ENCODE results near the gene ARHGAP19.
A peak's percentile ranks its signal among the peaks of the same experiment; 100 is the strongest.

ARHGAP19 gene, protein sequence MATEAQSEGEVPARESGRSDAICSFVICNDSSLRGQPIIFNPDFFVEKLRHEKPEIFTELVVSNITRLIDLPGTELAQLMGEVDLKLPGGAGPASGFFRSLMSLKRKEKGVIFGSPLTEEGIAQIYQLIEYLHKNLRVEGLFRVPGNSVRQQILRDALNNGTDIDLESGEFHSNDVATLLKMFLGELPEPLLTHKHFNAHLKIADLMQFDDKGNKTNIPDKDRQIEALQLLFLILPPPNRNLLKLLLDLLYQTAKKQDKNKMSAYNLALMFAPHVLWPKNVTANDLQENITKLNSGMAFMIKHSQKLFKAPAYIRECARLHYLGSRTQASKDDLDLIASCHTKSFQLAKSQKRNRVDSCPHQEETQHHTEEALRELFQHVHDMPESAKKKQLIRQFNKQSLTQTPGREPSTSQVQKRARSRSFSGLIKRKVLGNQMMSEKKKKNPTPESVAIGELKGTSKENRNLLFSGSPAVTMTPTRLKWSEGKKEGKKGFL

DNA sequence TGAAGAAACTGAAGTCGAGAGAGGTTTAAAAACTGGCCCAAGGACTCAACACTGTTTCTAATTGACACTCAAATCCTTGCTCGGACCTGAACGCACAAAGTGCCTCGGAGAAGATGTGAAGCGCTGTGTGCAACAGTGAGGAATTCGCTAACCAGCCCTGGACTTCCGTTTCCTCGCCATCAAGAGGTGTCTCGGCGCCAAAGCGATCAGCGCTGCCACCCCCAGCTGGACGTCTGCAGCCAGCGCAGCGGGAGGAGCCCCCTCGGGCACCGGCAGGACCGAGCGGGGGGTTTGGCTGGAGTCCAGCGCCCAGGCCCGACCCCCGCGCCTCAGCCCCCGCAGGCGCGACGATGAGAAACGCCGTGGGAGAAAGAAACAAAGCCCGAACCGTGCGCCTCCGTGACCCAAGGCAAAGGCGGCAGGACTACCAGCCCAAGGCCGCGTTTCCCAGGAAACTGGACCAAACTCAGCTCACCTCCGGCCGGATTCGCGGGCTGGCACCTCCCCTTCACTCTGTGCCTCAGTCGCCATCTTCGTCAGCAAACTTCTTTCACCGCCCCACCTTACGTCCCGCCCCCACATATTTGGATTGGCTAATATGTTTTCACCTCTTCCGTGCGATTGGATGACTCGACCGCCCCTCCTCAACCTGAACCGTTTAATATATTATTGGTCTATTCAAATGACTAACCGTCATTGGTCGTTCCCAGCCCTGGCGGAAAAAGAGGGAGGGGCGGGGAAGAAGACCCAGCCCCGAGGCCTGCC is at the start of gene ARHGAP19:
Gene ARHGAP19, minus strand, starts transcription at position 541 of the 765 bp plus-strand sequence. Its CDS starts 10 bp downstream, at position 531.
- DNase-seq = peak; percentile 98

DNA sequence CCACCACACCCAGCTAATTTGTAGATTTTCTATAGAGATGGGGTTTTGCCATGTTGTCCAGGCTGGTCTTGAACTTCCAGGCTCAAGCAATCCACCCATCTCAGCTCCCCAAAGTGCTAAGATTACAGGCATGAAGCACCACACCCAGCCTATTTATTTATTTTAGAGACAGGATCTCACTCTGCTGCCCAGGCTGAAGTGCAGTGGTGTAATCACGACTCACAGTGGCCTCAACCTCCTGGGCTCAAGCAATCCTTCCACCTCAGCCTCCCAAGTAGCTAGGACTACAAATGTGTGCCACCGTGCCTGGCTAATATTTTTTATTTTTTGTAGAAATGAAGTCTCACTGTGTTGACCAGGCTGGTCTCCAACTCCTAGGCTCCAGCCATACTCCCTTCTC is 49.0 kb upstream of the ARHGAP19 start:
- DNase-seq = no peak

DNA sequence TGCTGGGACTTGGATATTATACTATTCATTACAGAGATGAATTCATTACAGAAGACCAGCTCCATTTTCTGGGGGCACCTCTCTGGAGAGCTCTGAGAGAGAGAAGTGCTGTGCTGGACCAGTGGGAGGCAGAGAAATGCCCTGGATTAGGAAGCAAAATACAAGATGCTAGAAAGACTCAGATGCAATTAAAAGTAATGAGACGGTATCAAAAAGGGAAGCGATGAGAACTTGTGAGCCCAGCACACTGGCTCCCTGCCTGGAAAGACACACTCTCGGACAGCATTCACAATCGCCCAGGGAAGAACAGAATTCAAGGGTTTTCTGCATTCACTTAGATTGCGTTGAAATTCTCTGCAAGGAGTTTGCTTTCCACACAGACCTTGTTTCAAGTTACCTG is 45.6 kb upstream of the ARHGAP19 start:
- DNase-seq = no peak

DNA sequence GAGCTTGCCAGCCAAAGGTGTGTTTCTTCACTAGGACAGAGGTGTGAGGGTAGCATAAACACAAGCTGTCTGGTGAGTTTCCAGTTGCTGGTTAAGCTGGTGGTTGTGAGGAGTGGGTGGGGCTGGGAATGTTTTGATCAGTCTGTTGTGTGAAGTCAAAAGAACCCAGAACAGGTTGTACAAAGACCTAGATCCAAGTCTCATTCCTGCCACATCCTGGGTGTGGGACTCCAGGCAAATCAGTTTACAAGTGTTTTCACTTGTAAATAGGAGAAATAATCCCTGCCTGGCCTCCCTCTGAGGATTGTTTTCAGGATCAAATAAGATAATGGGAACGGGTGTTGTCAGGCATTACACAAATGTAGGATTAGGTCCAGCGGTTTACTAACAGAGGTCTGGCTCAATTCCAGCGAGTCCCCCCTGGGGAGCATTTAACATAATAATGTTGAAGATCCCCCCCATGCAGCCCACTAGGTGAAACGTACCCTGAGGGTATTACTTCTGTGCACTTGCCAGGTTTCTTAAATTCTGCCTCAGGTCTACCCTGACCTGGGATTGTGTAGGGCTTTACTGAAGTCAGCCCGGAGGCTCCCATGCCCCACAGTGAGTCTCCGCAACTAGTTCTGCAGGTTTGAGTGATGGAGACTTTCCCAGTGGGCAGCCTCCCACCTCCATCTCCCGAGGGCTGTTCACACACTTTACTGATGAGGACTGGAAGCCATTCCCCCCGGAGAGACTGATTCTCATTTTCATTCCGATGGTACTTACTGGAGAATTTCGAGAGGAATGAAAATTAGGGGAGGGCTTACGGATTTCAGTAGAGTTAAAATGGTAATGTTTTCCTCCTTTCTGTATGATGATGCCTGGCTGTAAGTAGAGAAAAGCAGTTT is 44.8 kb upstream of the ARHGAP19 start:
- DNase-seq = no peak

DNA sequence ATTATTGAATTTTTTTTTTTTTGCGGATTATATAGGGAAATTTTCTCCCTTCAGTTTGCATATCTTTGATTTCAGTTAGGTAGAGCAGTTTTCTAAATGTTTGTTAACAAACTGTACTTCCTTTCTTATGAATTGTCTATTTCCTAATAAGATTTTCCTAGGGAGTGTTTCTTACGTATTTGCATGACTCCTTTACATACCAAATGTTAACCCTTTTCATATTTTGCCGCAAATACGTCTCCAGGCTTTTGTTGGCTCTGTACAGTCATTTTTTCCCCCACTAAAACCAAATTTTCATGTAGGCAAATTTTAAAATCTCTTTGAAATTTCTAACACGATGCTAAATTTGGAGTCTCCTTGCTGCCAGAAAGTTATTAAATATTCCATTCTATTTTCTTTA is 44.0 kb upstream of the ARHGAP19 start:
- no peak for DNase-seq

DNA sequence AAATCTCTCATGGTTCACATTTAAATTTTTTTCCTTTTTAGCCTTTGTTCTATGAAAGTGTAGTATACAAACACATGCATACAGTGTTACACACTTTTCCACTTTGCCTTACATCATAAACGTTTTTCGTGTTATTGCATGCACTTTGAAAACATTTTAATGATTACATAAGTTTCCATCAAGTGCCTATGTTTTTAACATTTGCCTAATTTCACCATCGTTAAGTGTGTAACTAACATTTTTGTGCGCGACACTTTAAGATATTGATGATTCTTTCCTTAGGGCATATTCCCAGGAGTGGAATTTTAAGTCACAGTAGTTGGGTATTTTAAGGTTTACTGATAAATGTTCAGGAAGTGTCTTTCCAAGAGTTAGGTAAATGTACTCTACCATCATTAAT is 43.6 kb upstream of the ARHGAP19 start:
- DNase-seq = no peak

DNA sequence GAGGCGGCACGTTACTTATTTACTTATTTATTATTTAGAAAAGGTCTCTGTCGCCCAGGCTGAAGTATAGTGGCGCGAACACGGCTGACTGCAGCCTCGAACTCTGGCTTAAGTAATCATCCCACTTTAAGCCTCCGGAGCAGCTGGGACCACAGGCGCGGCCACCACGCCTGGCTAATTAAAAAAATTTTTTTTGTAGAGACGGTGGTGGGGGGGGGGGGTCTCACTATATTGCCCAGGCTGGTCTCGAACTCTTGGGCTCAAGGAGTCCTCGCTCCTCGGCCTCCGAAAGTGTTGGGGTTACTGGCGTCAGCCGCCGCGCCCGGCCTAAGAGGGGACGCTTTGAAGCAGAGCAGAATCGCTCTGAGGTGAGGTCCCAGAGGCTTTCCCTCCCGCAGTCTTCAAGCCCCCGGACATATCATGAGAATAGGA is 42.8 kb upstream of the ARHGAP19 start:
- no peak for DNase-seq

DNA sequence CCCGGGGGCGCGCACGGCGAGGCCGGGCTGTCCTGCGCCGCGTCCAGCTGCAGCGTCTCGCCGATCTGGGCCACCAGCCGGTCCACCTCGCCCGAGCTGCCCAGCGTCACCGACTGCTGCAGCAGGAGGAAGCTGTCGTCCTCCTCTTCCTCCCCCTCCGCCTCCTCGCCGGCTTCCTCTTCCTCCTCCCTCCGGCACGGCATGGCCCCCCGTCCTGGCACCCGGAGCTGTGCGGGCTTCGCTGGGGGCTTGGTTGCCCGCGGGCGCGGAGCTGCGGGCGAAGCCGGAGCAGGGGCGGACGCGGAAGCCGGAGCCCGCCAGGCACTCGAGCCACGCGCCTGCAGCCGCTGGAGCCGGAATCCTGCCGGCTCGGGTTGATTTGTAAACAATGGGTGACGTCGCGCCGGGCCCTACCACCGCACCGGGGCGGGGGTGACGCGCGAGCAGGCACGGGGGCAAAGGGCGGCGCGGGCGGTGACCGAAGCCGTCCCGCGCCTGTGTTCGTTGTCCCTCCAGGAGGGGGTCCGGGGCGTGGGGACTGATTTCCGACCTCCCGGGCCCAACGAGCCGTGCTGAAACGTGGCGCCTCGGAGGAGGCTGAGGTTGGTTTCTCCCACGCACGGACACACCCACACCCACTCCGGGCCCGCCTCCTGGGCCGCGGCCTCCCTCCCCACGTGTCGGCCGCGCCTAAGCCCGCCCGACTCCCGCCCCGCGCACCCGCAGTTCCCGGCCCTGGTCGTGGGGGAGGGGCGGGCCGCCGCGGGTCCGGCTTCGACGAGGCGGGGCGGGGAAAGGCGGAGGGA is 42.1 kb upstream of the ARHGAP19 start, which contains the start of gene FRAT2:
Gene FRAT2, minus strand, starts transcription at position 360 of the 806 bp plus-strand sequence. Its CDS starts 157 bp downstream, at position 203.
- DNase-seq = peak; percentile 85

DNA sequence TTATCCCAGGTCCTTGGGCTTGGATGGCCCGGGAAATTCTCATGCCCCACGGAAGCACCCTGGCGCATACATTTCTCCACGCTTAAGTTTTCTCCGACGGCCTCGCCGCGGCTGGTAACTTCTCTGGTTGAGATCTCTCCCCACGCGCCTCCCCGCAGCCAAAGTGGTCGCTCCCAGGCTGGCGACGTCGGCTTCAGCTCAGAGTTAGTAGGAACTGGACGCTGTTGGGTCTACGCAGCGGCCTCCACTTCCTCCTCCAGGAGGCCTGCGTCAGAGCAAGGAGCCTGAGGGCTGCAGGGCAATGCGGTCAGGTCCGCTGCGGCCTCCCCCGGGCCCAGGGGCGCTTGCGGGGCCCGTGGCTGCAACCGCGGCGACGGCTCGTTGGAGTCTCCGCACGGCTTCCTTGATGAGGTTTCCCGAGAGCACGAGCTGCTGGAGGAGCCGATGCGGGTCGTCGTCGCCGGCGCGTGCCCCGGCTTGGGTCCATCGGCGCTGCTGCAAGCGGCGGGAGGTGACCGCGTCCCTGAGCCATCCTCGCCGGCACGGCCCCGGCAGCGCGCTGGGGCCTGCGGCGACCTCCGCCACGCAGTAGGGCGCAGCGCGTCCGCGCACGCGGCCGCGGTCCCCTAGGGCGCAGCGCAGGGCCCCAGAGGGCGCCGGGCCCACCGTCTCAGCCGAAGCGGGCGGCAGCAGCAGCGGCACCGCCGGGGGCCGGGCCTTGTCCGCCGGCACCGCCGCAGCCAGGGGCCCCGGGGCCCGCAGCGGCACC is 41.3 kb upstream of the ARHGAP19 start:
- no peak for DNase-seq

DNA sequence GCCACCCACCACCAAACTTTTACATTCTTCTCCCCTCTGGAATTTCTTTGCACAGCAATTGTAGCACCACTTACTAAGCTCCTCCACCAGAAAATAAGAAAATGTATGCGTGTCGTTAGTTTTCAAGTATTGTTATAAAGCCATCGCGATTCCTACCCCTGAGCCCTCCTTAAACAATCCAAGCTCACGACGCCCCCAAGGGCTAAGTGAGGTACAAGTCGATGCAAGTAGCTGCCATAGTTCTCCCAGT is 40.8 kb upstream of the ARHGAP19 start:
- DNase-seq = no peak

DNA sequence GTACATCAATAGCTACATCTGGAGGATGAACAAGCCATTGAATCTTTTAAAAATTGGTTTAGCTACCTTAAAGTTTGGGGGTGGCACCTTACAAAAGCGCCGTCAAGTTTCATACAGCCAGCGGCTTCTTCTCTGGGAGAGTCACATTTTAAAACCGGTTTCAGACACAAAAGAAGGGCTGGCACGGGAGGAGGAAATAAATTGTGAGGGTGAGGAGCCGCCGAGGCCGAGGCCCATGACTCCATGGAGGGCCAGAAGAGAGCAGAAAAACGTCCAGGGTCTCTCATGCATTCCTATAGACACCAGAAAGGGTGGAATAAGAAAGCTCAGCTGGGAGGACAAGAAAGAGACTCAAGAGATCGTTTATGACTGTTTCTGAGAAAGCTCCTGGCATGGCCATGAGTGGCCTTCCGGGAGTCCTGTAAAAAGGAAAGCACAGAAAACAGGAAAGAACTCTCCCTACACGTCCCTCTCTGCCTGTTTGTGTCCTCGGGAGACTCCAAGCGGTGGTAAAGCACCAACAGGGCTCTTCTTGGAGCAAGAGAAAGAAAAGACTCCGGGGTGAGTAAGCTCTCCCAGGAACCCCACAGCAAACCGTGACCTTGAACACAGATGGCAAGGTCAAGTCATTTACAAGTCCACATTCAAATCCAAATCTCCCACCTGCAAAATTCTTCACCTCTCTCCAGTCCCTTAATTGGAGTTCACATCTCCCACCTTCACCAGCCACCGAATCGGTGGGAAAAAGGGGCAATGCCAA is 40.3 kb upstream of the ARHGAP19 start:
- no peak for DNase-seq

DNA sequence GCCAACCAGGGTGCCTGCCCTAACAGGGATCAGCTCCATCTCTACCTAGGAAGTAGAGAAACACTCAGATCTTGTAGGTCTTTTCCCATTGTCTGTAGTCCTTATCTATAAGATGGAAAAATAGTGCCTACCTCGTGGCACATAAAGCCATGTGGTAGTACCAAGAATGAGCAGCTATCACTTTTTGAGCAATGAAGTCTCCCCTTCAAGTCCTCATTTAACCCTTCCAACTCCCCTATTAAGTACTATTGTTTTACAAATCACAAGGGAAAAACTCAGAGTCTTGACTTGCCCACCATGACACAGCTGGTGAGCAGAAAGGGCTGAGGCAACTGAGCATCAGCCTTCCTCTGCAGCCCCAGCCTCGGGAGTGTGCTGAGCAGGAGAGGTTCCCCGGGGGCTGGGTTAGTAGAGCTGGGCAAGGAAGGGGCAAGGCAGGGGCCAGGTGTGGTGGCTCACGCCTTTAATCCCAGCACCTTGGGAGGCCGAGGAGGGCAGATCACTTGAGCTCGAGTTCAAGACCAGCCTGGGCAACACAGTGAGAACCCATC is 38.8 kb upstream of the ARHGAP19 start:
- DNase-seq = no peak

DNA sequence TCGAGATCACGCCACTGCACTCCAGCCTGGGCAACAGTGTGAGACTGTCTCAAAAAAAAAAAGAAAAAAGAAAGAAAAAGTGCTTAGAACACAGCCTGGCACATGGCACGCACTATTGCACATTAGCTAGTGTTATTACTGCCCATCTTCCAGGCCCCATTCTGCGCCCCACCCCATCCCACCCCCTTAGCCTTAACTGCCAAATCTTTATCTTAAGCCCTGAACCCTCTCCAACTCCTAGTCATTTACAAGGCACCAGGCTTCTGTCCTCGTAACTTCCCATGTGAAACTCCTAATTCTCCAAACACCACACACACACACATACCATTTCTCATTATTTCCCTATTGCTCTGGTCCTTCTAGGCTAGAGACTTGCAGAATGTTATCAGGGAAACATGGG is 37.3 kb upstream of the ARHGAP19 start:
- no peak for DNase-seq

DNA sequence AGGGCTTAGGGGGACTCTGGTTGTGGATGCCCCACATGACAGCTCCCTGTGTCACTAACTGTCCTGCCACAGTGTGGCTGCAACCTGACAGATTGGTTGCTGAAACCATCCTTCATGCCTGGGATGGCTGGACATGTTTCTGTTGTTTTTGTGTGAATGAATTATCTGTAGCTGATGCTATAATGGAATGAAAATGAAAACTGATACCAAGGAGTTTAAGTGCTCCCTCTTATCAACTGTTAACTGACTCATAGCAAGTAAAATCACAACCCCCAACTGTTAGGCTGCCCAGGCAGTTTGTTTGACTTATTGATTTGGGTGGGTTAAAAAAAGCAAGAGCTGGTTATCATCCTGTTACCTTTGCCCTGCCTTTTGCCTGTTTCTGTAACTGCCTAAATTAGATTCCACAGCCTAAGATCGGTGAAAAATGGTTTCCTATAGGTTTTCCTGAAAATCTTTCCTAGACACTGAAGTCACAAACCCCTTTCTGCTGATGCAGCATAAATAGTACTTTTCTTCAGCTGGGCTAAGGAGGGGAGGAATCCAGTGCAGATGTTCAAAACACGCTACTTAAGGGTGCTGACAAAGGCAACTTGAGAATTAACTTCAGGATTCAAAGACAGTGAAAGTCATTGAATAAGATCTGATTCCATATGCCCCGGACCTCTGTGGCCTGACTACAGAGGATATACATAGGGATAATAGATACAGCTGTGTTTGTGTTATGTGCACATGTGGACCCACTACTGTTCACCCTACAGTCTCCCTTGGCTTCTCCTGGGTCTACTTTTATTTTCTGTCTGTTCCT is 36.4 kb upstream of the ARHGAP19 start:
- DNase-seq = no peak

DNA sequence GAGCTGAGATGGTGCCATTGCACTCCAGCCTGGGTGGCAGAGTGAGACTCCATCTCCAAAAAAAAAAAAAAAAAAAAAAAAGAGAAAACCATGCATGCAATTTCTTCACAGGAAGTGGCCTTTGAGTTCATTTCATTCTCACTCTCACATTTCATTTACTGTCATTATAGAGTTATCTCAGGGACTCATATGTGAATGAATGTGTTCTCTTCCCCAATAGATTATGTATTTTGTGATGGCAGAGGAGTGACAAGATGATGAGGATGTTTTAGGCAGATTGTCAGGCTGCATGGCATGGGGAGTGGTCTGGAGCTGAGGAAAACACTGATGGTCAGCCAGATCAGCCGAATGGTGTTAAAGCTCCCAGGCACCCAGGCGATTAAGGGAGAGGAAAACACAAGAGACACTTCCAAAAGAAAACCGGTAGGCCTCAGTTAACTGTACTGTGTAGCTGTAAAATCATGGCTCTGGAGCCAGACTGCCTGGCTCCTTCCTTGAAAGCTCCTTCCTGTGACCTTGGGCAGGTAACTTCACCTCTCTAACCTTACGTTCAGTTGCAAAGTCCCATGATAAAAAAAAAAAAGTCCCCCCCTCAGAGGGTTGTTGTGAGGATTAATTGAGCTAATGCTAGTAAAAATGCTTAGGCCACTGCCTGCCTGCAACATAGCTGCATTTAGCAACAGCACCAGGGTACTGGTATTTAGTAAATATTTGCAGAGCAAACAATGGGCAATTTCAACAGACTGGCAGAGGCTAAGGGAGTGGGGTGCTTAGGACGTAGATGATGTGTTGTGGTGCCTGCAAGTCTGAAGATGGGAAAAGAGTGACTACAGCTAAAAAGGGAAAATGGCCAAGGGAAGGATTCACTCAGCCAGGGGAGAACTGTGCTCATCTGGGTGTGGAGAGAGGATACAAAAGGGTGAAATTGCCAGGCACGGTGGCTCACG is 35.2 kb upstream of the ARHGAP19 start:
- peak; percentile 22 for DNase-seq

DNA sequence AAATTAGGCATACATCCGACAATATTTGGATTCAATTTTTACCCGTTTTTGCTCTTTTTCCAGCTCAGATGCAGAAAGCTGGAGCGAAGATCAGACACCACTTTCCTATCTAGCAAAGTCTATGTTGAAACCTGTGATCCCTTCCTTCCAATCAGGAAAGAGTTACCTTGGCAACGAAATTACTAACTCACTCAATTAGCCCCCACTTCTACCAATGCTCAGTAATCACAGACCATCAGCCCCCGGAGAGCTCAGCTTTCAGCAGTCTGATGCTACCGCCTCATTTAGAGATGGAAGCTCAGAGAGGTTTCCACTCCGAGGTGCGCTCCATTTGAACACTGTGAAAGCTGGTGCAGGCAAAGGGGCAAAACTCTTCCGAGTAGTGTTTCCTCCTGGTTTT is 33.3 kb upstream of the ARHGAP19 start:
- peak; percentile 84 for DNase-seq

DNA sequence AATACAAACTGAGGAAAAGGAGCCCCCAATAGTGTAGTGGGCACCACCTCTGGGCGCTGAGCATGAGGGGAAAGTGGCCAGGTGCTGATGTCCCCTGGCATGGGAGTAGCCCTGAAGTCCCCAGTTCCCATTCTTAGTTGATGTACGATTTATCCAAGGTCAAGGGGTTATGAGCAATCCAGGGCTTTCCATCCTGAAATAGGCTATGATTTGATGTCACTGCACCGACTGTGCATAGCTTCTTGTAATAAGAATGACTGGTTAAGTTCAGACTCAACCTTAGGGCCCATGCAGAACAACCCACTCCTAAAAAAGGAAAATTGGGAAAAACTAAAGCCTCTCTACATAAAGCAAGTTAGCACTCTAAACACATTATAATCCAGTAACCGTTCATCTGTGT is 31.1 kb upstream of the ARHGAP19 start:
- DNase-seq = no peak

DNA sequence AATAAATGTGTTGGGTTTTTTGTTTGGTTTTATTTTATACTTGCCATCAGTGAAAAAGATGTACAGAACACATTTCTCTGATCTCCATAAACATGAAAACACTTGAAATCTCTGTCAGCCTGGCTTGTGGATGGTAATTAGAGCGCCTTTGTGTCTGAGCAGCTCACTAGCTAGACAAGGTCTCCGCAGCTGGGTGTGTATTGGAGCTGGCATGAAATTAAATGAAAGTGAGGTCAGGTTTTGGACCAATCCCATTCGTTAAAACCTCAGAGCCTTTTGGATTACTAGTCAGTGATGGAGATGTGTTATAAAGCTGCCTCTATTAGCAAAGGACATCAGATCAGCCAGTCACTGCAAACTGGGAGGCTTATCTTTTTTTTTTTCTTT is 29.4 kb upstream of the ARHGAP19 start:
- DNase-seq = peak; percentile 70
